Measurements from ENCODE around the gene LCT.
"Not testable (repeated sequence)": the region's sequence is repeated elsewhere in the genome, so short reads cannot be mapped to it uniquely, and the experiment has no call there.

LCT gene

GRCh38 chr2:135831180-135831812 is 5.7 kb downstream of the LCT start:
- no peak for DNase-seq (ENCODE audit: low spot score)

GRCh38 chr2:135829378-135830135 is 7.4 kb downstream of the LCT start:
- DNase-seq (ENCODE audit: low spot score), result no peak

- no peak for DNase-seq (ENCODE audit: low spot score)
Measured at GRCh38 chr2:135826544-135826943, 10.4 kb downstream of the LCT start.

- DNase-seq (ENCODE audit: low spot score), result no peak
Measured at GRCh38 chr2:135825550-135826176, 11.3 kb downstream of the LCT start.

GRCh38 chr2:135825131-135825530 is 11.9 kb downstream of the LCT start:
- DNase-seq (ENCODE audit: low spot score), result no peak

GRCh38 chr2:135822855-135823254 is 14.1 kb downstream of the LCT start:
- no peak for DNase-seq (ENCODE audit: low spot score)

GRCh38 chr2:135821190-135821589 is 15.8 kb downstream of the LCT start:
- no peak for DNase-seq (ENCODE audit: low spot score)

- peak; percentile 25 for DNase-seq (ENCODE audit: low spot score)
Measured at GRCh38 chr2:135820003-135820618, 16.9 kb downstream of the LCT start.

- DNase-seq (ENCODE audit: low spot score), result peak; percentile 48
Measured at GRCh38 chr2:135818937-135819610, 17.9 kb downstream of the LCT start.

GRCh38 chr2:135817951-135818350 is 19.0 kb downstream of the LCT start:
- DNase-seq (ENCODE audit: low spot score), result peak; percentile 29

- no peak for DNase-seq (ENCODE audit: low spot score)
Measured at GRCh38 chr2:135817466-135817865, 19.5 kb downstream of the LCT start.

GRCh38 chr2:135815269-135815668 is 21.7 kb downstream of the LCT start:
- no peak for DNase-seq (ENCODE audit: low spot score)

- no peak for DNase-seq (ENCODE audit: low spot score)
Measured at GRCh38 chr2:135812907-135813511, 24.0 kb downstream of the LCT start.

GRCh38 chr2:135807874-135808273 is 29.1 kb downstream of the LCT start:
- not testable (repeated sequence) for DNase-seq (ENCODE audit: low spot score)

GRCh38 chr2:135803278-135803677 is 33.7 kb downstream of the LCT start:
- no peak for DNase-seq (ENCODE audit: low spot score)

- DNase-seq (ENCODE audit: low spot score), result no peak
Measured at GRCh38 chr2:135802350-135802749, 34.6 kb downstream of the LCT start.

- no peak for DNase-seq (ENCODE audit: low spot score)
Measured at GRCh38 chr2:135800513-135801460, 36.2 kb downstream of the LCT start.

- no peak for DNase-seq (ENCODE audit: low spot score)
Measured at GRCh38 chr2:135799738-135800137, 37.2 kb downstream of the LCT start.

- DNase-seq (ENCODE audit: low spot score), result peak; percentile 34
Measured at GRCh38 chr2:135798762-135799161, 38.2 kb downstream of the LCT start.

- no peak for DNase-seq (ENCODE audit: low spot score)
Measured at GRCh38 chr2:135798275-135798705, 38.7 kb downstream of the LCT start.
